PFSK-1 (cell line): ENCODE measurements around the gene CEP112.

Source experiments
- FOXP2 ChIP-seq: optimal IDR thresholded peaks from 2 replicates; pipeline ENCODE3; 2011; ENCODE audit warnings: borderline replicate concordance, control low read depth, inconsistent platforms; ENCODE audit not compliant: insufficient read depth; ENCODE audit errors: extremely low read length, extremely low read depth
- POLR2AphosphoS5 ChIP-seq: IDR thresholded peaks from 2 replicates; pipeline ENCODE4 v1.6.1; 2012; ENCODE audit warnings: low read depth, mild to moderate bottlenecking, control low read depth, low read length, moderate library complexity
- REST ChIP-seq, 2 experiments: IDR thresholded peaks; 2 replicates each; pipeline versions ENCODE4 v1.6.1 to v1.8.0; 2011 to 2012; ENCODE audit warnings: low read depth in 2 of 2, low read length in 2 of 2, control low read depth in 1 of 2, inconsistent platforms in 1 of 2, mild to moderate bottlenecking in 1 of 2, moderate library complexity in 1 of 2; ENCODE audit not compliant: insufficient read depth in 1 of 2
- SIN3A ChIP-seq: IDR thresholded peaks from 2 replicates; pipeline ENCODE4 v1.6.1; 2012; ENCODE audit warnings: mild to moderate bottlenecking, low read length, moderate library complexity, borderline replicate concordance; ENCODE audit not compliant: insufficient read depth
- TAF1 ChIP-seq: IDR thresholded peaks from 2 replicates; pipeline ENCODE4 v1.6.1; 2012; ENCODE audit warnings: low read length, control low read depth, borderline replicate concordance; ENCODE audit not compliant: insufficient read depth

The CEP112 gene

DNA sequence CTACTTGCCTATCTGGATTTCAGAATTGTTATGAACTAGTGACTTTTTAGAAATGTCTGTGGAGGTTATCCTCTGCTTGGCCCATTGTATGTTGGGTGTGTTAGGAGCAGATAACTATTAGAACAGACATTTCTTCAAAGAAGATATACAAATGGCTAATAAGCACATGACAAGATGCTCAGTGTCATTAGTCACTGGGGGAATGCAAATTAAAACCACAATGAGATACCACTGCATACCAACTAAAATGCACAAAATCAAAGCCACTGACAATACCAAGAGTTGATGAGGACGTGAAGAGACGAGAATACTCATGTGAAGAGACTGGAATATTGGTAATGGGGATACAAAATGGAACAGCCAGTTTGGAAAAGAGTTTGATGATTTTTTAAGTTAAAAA, 39.2 kb downstream of the CEP112 start:
- TF ChIP-seq TAF1 = no peak
- TF ChIP-seq POLR2AphosphoS5 = no peak
- no peak for TF ChIP-seq FOXP2
- TF ChIP-seq REST (IDR thresholded peaks at IDR 0.05; ENCODE audit: insufficient read depth in 1 of 2, low read depth in 2 of 2, low read length in 2 of 2) = no peak
- no peak for TF ChIP-seq SIN3A

- no peak for TF ChIP-seq TAF1
- no peak for TF ChIP-seq SIN3A
- TF ChIP-seq FOXP2 = no peak
- TF ChIP-seq REST (IDR thresholded peaks at IDR 0.05; ENCODE audit: insufficient read depth in 1 of 2, low read depth in 2 of 2, low read length in 2 of 2) = no peak
- TF ChIP-seq POLR2AphosphoS5 = no peak
Observed at GRCh38 chr17:66150708-66151107, 41.2 kb downstream of the CEP112 start.

DNA sequence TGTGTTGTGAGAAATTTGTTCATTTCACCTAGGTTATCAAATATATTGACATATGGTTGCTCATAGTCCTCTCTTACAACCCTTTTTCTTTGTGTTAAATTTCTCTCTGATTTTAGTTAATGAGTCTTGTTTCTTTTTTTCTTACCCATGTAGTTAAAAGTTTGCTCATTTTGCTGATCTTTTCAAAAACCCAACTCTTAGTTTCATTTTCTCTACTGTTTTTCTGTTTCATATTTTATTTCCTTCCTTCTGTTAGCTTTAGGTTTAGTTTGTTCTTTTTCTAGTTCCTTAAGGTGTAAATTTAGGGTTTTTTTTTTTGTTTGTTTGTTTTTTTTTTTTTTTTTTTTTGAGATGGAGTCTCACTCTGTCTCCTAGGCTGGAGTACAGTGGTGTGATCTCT, 42.4 kb downstream of the CEP112 start:
- TF ChIP-seq FOXP2 (no peak), POLR2AphosphoS5 (no peak), TAF1 (no peak), REST (IDR thresholded peaks at IDR 0.05; ENCODE audit: insufficient read depth in 1 of 2, low read depth in 2 of 2, low read length in 2 of 2) (no peak), SIN3A (no peak)

DNA sequence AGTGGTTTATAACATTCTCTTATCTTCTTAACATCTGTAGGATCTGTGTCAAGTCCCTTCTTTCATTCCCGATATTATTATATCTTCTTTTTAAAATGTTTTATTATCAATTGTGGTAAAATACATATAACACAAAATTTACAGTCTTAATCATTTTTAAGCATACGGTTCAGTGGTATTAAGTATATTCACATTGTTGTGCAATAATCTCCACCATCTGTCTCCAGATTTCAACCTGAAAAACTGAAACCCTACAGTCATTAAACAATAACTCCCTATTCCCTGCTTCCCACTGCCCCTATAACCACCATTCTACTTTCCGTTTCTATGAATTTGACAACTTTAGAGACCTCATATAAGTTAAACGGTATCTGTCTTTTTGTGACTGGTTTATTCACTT, 45.5 kb downstream of the CEP112 start:
- no peak for TF ChIP-seq TAF1
- no peak for TF ChIP-seq REST (IDR thresholded peaks at IDR 0.05; ENCODE audit: insufficient read depth in 1 of 2, low read depth in 2 of 2, low read length in 2 of 2)
- TF ChIP-seq POLR2AphosphoS5 = no peak
- TF ChIP-seq SIN3A = no peak
- no peak for TF ChIP-seq FOXP2

GRCh38 chr17:66143657-66144282, 48.2 kb downstream of the CEP112 start:
- TF ChIP-seq SIN3A (no peak), REST (IDR thresholded peaks at IDR 0.05; ENCODE audit: insufficient read depth in 1 of 2, low read depth in 2 of 2, low read length in 2 of 2) (no peak), FOXP2 (no peak), TAF1 (no peak), POLR2AphosphoS5 (no peak)
